HFF-Myc (cell line): Measurements from ENCODE around the gene IRS2.

Experiments
- DNase-seq: peaks from one replicate; pipeline ENCODE4 v3.0.0-alpha.2; 2011; ENCODE audit warnings: low read depth; ENCODE audit errors: extremely low read depth
- H3K4me3 ChIP-seq: replicated peaks from 2 replicates; pipeline ENCODE4 v1.5.1; 2011; ENCODE audit warnings: low read depth, mild to moderate bottlenecking, control low read depth, low read length
- CTCF ChIP-seq: IDR thresholded peaks from 2 replicates; pipeline ENCODE4 v1.5.1; 2012; ENCODE audit warnings: mild to moderate bottlenecking, low read depth, low read length, control low read depth; ENCODE audit errors: missing control alignments

Gene IRS2

GRCh38 chr13:109767023-109767422 lies 19.4 kb downstream of the IRS2 start:
- TF ChIP-seq CTCF, result no peak
- no peak overlapping the region for H3K4me3 ChIP-seq
- no peak for DNase-seq

- peak; percentile 37 for TF ChIP-seq CTCF
- no peak for DNase-seq
- no peak overlapping the region for H3K4me3 ChIP-seq
These were observed 21.7 kb downstream of the IRS2 start for GRCh38 chr13:109764470-109765291.

GRCh38 chr13:109764045-109764444 lies 22.3 kb downstream of the IRS2 start:
- no peak overlapping the region for H3K4me3 ChIP-seq
- DNase-seq, result no peak

GRCh38 chr13:109762791-109763190 lies 23.6 kb downstream of the IRS2 start:
- DNase-seq, result no peak
- TF ChIP-seq CTCF, result no peak
- no peak overlapping the region for H3K4me3 ChIP-seq

More at GRCh38 chr13:109764045-109764444, 22.3 kb downstream of the IRS2 start:
- TF ChIP-seq CTCF, result no peak

- H3K4me3 ChIP-seq, result no peak overlapping the region
- TF ChIP-seq CTCF, result no peak
- DNase-seq, result no peak
These were observed 24.7 kb downstream of the IRS2 start for GRCh38 chr13:109761695-109762094.

- no peak for TF ChIP-seq CTCF
- H3K4me3 ChIP-seq, result no peak overlapping the region
- DNase-seq, result no peak
These were observed 25.4 kb downstream of the IRS2 start for GRCh38 chr13:109760951-109761350.
